Loucy (cell line): ENCODE measurements around the gene SERPINF2.
"Not testable (repeated sequence)": the region's sequence is repeated elsewhere in the genome, so short reads cannot be mapped to it uniquely, and the experiment has no call there.

Experiments
- EZH2phosphoT487 ChIP-seq: fragments of 200-600 bp; IDR thresholded peaks from 2 replicates; pipeline ENCODE4 v1.6.1; 2018; ENCODE audit warnings: antibody characterized with exemption, mild to moderate bottlenecking, moderate library complexity, borderline replicate concordance
- TF ChIP-seq, protein P1 (sequence below): fragments of 200-600 bp; sonication (generic); conservative IDR thresholded peaks from 2 replicates; pipeline ENCODE4 v1.5.1; 2014; ENCODE audit warnings: mild to moderate bottlenecking, antibody characterized with exemption, low read length

GRCh38 chr17:1722022-1722421 is 20.6 kb upstream of the SERPINF2 start:
- TF ChIP-seq, protein P1, sequence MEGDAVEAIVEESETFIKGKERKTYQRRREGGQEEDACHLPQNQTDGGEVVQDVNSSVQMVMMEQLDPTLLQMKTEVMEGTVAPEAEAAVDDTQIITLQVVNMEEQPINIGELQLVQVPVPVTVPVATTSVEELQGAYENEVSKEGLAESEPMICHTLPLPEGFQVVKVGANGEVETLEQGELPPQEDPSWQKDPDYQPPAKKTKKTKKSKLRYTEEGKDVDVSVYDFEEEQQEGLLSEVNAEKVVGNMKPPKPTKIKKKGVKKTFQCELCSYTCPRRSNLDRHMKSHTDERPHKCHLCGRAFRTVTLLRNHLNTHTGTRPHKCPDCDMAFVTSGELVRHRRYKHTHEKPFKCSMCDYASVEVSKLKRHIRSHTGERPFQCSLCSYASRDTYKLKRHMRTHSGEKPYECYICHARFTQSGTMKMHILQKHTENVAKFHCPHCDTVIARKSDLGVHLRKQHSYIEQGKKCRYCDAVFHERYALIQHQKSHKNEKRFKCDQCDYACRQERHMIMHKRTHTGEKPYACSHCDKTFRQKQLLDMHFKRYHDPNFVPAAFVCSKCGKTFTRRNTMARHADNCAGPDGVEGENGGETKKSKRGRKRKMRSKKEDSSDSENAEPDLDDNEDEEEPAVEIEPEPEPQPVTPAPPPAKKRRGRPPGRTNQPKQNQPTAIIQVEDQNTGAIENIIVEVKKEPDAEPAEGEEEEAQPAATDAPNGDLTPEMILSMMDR: not testable (repeated sequence)
- TF ChIP-seq EZH2phosphoT487: not testable (repeated sequence)
